Testis (tissue), 3 donors: Measurements from ENCODE around the gene HID1. TPM values are rescaled to one million over a fixed set of nuclear protein-coding genes. Genes with fewer than 3 reads are reported as not detected.

Source experiments
- DNase-seq: peaks from one replicate; pipeline ENCODE4 v3.0.0-alpha.2; 2019
- H3K27ac ChIP-seq, 2 donors: fragments of 200-600 bp; sonication (generic); one replicate each; pipeline ENCODE4 v1.5.1; 2019
- H3K27me3 ChIP-seq: fragments of 200-600 bp; sonication (generic); one replicate; pipeline ENCODE4 v1.5.1; 2019
- H3K36me3 ChIP-seq: fragments of 200-600 bp; sonication (generic); one replicate; pipeline ENCODE4 v1.5.1; 2017; ENCODE audit warnings: low read depth; ENCODE audit errors: missing control alignments
- H3K4me1 ChIP-seq: fragments of 200-600 bp; sonication (generic); one replicate; pipeline ENCODE4 v1.5.1; 2019
- H3K4me3 ChIP-seq, 2 donors: fragments of 200-600 bp; sonication (generic); one replicate each; pipeline ENCODE4 v1.5.1; 2017 to 2019
- H3K9me3 ChIP-seq: fragments of 200-600 bp; sonication (generic); one replicate; pipeline ENCODE4 v1.5.1; 2017
- POLR2A ChIP-seq: fragments of 450-650 bp; IDR thresholded peaks from one replicate; pipeline ENCODE4 v1.6.1; 2017; ENCODE audit warnings: antibody characterized with exemption, mild to moderate bottlenecking, moderate library complexity
- WGBS, 2 donors: methylation state at CpG; one replicate each; pipeline ENCODE4 v1.1.5; 2018; 5-methylcytosine and 5-hydroxymethylcytosine counted together
- intact Hi-C: fragments of 100-400 bp; cut with DNase I; formaldehyde crosslinking; loops from one replicate; pipeline ENCODE4 v1.15.1; 2023; ENCODE audit warnings: low total_unique reads
- polyA plus RNA-seq: library from polyadenylated mRNA; stranded (reverse); fragments of 350-450 nt; fragmentation: Illumina TruSeq; extraction: RNeasy Lipid Tissue Mini Kit (QIAGEN cat#74804); gene quantifications from one replicate; pipeline ENCODE4 v1.2.3, GENCODE V29; 2014; ENCODE audit warnings: low read depth, low replicate concordance; ENCODE audit not compliant: insufficient read depth
- total RNA-seq, 2 donors: library from RNA; depleted of rRNA; stranded (reverse); fragments of >200 nt; gene quantifications; one replicate each; pipeline ENCODE4 v1.2.3, GENCODE V29; 2016
- TF ChIP-seq, protein P1 (sequence below), 3 experiments: fragments of 450-650 bp in 2 of 3; fragments of 200-600 bp in 1 of 3; sonication (generic) in 1 of 3; IDR thresholded peaks; one replicate each; pipeline ENCODE4 v1.5.1; 2016 to 2019; ENCODE audit warnings: antibody characterized with exemption in 3 of 3, mild to moderate bottlenecking in 2 of 3, moderate library complexity in 1 of 3

HID1 gene
- total and polyA plus RNA-seq, 3 donors from 2014 or later, result 18.6 to 45.8 (median 40.9) TPM

DNA sequence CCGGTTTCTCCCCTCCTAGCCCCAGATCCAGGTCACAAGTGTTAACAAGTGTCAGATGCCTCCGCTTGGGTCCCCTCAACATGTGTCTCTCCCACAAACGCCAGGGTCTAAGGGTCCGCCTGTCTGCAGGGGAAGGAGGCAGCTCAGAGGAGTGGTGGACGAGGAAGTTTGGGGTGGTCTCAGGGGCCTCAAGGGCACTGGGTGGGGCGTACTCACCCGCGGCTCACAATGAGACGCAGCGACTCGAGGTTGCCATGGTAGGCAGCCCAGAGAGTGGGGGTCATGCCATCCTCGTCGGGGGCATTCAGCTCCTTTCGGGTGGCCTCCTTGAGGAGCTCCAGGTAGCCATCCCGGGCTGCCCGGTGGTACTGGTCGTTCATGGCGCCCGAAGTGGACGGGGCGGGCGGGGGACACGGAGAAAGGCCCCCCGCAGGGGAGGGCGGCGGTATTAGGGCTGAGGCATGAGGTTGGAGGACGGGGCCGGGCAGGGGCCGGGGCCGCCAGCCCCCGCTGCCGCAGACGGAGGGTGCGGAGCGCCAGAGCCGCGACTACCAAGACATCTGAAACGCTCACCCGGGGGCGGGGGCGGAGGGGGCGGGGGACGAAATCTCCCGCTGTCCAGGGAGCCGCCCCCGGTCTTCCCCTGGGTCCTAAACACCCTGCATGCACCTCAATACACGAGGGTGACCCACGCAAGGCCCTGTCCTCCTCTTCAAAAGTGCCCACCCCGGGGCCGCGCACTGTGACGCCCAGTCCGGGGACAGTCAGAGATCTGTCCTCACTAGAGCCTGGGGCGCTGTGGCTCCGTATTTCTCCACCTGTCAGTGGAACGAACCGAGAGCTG, 49.6 kb downstream of the HID1 start, which contains the start of gene USH1G:
Gene USH1G (minus strand): TSS at position 562 of the 844 bp plus-strand sequence. CDS start 182 bp downstream, at position 380.
- intact Hi-C loops, result no loop called here
- no peaks in the 10 kb centered on the region for H3K36me3 ChIP-seq
- no peaks in the 10 kb centered on the region for H3K9me3 ChIP-seq
- peak; percentile 63 for DNase-seq
- 6 to 10% methylated on average over 22 to 57 of the region's 57 CpGs for WGBS, 2 donors
- no peak within 1 kb of the TSS for H3K27ac ChIP-seq
- H3K27me3 ChIP-seq, result no peaks in the 10 kb centered on the region
- H3K4me1 ChIP-seq, result peaks cover 20% of the 10 kb centered on the region
- peak within 1 kb of the TSS; percentile 22 to 45 for H3K4me3 ChIP-seq
- no peak for TF ChIP-seq POLR2A
- TF ChIP-seq, protein P1, sequence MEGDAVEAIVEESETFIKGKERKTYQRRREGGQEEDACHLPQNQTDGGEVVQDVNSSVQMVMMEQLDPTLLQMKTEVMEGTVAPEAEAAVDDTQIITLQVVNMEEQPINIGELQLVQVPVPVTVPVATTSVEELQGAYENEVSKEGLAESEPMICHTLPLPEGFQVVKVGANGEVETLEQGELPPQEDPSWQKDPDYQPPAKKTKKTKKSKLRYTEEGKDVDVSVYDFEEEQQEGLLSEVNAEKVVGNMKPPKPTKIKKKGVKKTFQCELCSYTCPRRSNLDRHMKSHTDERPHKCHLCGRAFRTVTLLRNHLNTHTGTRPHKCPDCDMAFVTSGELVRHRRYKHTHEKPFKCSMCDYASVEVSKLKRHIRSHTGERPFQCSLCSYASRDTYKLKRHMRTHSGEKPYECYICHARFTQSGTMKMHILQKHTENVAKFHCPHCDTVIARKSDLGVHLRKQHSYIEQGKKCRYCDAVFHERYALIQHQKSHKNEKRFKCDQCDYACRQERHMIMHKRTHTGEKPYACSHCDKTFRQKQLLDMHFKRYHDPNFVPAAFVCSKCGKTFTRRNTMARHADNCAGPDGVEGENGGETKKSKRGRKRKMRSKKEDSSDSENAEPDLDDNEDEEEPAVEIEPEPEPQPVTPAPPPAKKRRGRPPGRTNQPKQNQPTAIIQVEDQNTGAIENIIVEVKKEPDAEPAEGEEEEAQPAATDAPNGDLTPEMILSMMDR (IDR thresholded peaks at IDR 0.05), result no peak

DNA sequence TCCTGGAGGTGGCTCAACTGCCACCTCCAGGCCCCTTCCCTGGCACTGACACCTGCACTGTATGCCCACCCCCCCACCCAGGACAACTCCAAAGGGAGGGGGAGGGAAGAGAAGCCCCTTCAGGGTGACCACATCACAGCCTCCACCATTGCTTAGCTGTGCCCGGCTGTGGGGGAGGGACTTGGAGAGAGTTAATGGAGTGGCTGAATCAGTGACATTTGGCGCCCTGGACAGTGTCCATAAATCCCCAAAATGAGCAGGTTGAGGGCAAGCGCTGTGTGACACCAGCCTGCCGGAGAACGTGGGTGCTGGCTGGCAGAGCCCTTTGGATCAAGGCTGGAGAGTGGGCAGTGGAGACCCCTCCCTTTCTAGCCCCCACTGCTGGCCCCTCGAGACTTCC, 50.4 kb downstream of the HID1 start:
- WGBS, 2 donors, result 67% methylated on average over 6 of the region's 6 CpGs
- intact Hi-C loops, result no loop called here
- peaks cover 20% of the 10 kb centered on the region for H3K4me1 ChIP-seq

DNA sequence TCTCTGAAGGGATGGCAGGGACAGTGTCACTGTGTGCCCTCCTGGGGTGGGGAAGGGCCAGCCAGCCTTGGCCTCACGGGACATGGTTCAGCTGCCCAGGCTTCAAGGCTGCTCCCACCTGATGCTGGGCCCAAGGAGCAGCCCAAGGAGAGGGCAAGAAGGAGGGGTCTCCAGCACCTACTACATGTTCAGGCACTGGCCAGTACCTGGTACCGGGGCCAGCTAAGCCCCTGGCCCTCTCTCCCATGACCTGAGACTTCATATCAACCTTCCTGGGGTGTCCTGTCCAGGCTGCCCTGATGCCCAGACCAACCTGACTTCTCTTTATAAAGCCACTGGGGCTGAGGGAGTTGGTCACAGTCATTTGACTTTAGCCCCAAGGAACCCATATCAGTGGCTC, 50.8 kb downstream of the HID1 start:
- DNase-seq, result no peak
- Histone ChIP-seq H3K4me1 (peaks cover 20% of the 10 kb centered on the region), H3K36me3 (no peaks in the 10 kb centered on the region), H3K4me3 (no peak overlapping the region), H3K27me3 (no peaks in the 10 kb centered on the region), H3K27ac (no peak overlapping the region), H3K9me3 (no peaks in the 10 kb centered on the region)
- no peak for TF ChIP-seq POLR2A
- TF ChIP-seq, protein P1 (IDR thresholded peaks at IDR 0.05), result no peak
- intact Hi-C loops, result no loop called here
- WGBS, 2 donors, result 80 to 100% methylated on average over 1 of the region's 2 CpGs

More for the DNA sequence above, 50.4 kb downstream of the HID1 start:
- TF ChIP-seq, protein P1 (IDR thresholded peaks at IDR 0.05), result no peak
- TF ChIP-seq POLR2A, result no peak
- Histone ChIP-seq H3K4me3 (no peak overlapping the region), H3K27me3 (no peaks in the 10 kb centered on the region), H3K27ac (no peak overlapping the region), H3K9me3 (no peaks in the 10 kb centered on the region), H3K36me3 (no peaks in the 10 kb centered on the region)
- no peak for DNase-seq

GRCh38 chr17:74921026-74921681, 51.4 kb downstream of the HID1 start:
- no peak overlapping the region for H3K4me3 ChIP-seq
- no peaks in the 10 kb centered on the region for H3K36me3 ChIP-seq
- TF ChIP-seq, protein P1 (IDR thresholded peaks at IDR 0.05), result no peak
- TF ChIP-seq POLR2A, result no peak
- peaks cover 20% of the 10 kb centered on the region for H3K4me1 ChIP-seq
- DNase-seq, result no peak
- H3K27me3 ChIP-seq, result no peaks in the 10 kb centered on the region
- WGBS, 2 donors, result 46 to 55% methylated on average over 15 to 19 of the region's 19 CpGs
- no peaks in the 10 kb centered on the region for H3K9me3 ChIP-seq
- H3K27ac ChIP-seq, result no peak overlapping the region
- intact Hi-C loops, result no loop called here
